ENCODE measurements around the gene TRMT1. TPM values are rescaled to one million over a fixed set of nuclear protein-coding genes. Genes with fewer than 3 reads are reported as not detected.
A peak's percentile ranks its signal among the peaks of the same experiment; 100 is the strongest.

The TRMT1 gene
- total and polyA plus RNA-seq, 7 experiments from 2014 or later, result 22.6 to 96.4 (median 69.1) TPM

GRCh38 chr19:13058951-13059660 is 57.4 kb downstream of the TRMT1 start:
- Histone ChIP-seq H3K36me3 (ENCODE audit: control insufficient read depth in 2 of 3, insufficient read depth in 3 of 3, low read length in 3 of 3) (no peaks in the 10 kb centered on the region), H3K27ac (ENCODE audit: low read depth, low read length) (no peak overlapping the region), H3K27me3 (ENCODE audit: control insufficient read depth in 2 of 2, insufficient read depth in 2 of 2, low read length in 2 of 2) (no peaks in the 10 kb centered on the region), H3K9me3 (ENCODE audit: control insufficient read depth in 2 of 3, low read length in 3 of 3) (no peaks in the 10 kb centered on the region), H3K4me1 (ENCODE audit: control insufficient read depth in 2 of 2, insufficient read depth in 2 of 2, low read length in 2 of 2) (no peaks in the 10 kb centered on the region), H3K4me3 (ENCODE audit: low read length) (no peak overlapping the region)
- ChIA-PET CTCF (interaction anchor here (0.6 to 2.6 kb wide), 4 partner anchors 80 to 209 kb away, joined by 3 to 8 read pairs (median 6); no protein-coding TSS in a partner anchor), POLR2A (interaction anchor here (0.6 kb wide), 1 partner anchor 51 kb away, joined by 3 read pairs; no protein-coding TSS in a partner anchor)
- Mint-ChIP-seq H3K9me3 (peaks cover 0 to 1% (median 0%) of the 10 kb centered on the region in 11 donors), H3K36me3 (no peaks in the 10 kb centered on the region), H3K4me1 (peaks cover 4 to 11% (median 10%) of the 10 kb centered on the region in 7 donors), H3K4me3 (peak overlapping the region in 2 of 10 donors; percentile 27 to 33), H3K27ac (no peak overlapping the region), H3K27me3 (peaks cover 0 to 34% (median 16%) of the 10 kb centered on the region in 5 donors)
- ATAC-seq, result no peak
- intact Hi-C loops (cut with micrococcal nuclease), result no loop called here
- no peak for DNase-seq

GRCh38 chr19:13057744-13058143 is 58.8 kb downstream of the TRMT1 start:
- Mint-ChIP-seq H3K9me3 (peaks cover 0 to 1% (median 0%) of the 10 kb centered on the region in 11 donors), H3K27me3 (peaks cover 0 to 33% (median 8%) of the 10 kb centered on the region in 5 donors), H3K4me3 (no peak overlapping the region), H3K4me1 (peaks cover 3 to 11% (median 9%) of the 10 kb centered on the region in 7 donors), H3K27ac (no peak overlapping the region), H3K36me3 (no peaks in the 10 kb centered on the region)
- POLR2A ChIA-PET, result no interaction called here
- Histone ChIP-seq H3K27me3 (ENCODE audit: control insufficient read depth in 2 of 2, insufficient read depth in 2 of 2, low read length in 2 of 2) (no peaks in the 10 kb centered on the region), H3K36me3 (ENCODE audit: control insufficient read depth in 2 of 3, insufficient read depth in 3 of 3, low read length in 3 of 3) (no peaks in the 10 kb centered on the region), H3K4me3 (ENCODE audit: low read length) (no peak overlapping the region), H3K4me1 (ENCODE audit: control insufficient read depth in 2 of 2, insufficient read depth in 2 of 2, low read length in 2 of 2) (no peaks in the 10 kb centered on the region), H3K27ac (ENCODE audit: low read depth, low read length) (no peak overlapping the region), H3K9me3 (ENCODE audit: control insufficient read depth in 2 of 3, low read length in 3 of 3) (no peaks in the 10 kb centered on the region)
- CTCF ChIA-PET, result interaction anchor here (1.2 to 2.6 kb wide), 5 partner anchors 13 to 92 kb away, joined by 3 to 8 read pairs (median 4); no protein-coding TSS in a partner anchor
- no peak for DNase-seq
- ATAC-seq, result no peak
- intact Hi-C loops (cut with micrococcal nuclease), result no loop called here

DNA sequence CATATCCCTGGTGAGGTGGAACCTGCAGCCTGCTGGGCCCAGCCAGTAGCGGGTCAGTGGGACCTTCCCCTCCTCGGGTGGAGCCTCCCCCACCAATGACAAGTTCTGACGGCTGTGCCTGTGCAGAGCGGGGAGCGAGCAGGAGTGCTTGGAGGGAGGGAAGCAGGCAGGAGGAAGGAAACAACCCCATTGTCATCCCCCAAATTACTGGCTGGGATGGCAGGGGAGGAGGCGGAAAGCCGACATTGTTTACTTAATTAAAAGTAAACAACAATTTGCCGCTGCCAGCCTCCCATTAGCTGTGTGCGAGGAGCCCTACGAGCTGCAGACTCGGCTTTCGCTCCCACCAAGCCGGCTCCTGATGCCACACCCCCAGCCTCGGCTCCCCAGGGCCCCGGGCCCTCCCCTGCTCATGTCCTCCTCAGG is 59.4 kb downstream of the TRMT1 start:
- no peak overlapping the region for H3K27ac ChIP-seq (ENCODE audit: low read depth, low read length)
- Mint-ChIP-seq H3K27me3 (peaks cover 0 to 29% (median 6%) of the 10 kb centered on the region in 5 donors), H3K36me3 (no peaks in the 10 kb centered on the region), H3K4me1 (peaks cover 3 to 11% (median 9%) of the 10 kb centered on the region in 7 donors), H3K27ac (no peak overlapping the region), H3K9me3 (peaks cover 0 to 1% (median 0%) of the 10 kb centered on the region in 11 donors), H3K4me3 (no peak overlapping the region)
- ChIA-PET POLR2A (no interaction called here), CTCF (interaction anchor here (0.6 to 2.6 kb wide), 5 partner anchors 23 to 221 kb away, joined by 3 to 8 read pairs (median 4); no protein-coding TSS in a partner anchor)
- intact Hi-C loops (cut with micrococcal nuclease), result no loop called here
- H3K9me3 ChIP-seq (ENCODE audit: control insufficient read depth in 2 of 3, low read length in 3 of 3), result no peaks in the 10 kb centered on the region
- no peak overlapping the region for H3K4me3 ChIP-seq (ENCODE audit: low read length)
- no peak for ATAC-seq
- H3K27me3 ChIP-seq (ENCODE audit: control insufficient read depth in 2 of 2, insufficient read depth in 2 of 2, low read length in 2 of 2), result no peaks in the 10 kb centered on the region
- no peak for DNase-seq
- no peaks in the 10 kb centered on the region for H3K4me1 ChIP-seq (ENCODE audit: control insufficient read depth in 2 of 2, insufficient read depth in 2 of 2, low read length in 2 of 2)
- no peaks in the 10 kb centered on the region for H3K36me3 ChIP-seq (ENCODE audit: control insufficient read depth in 2 of 3, insufficient read depth in 3 of 3, low read length in 3 of 3)

DNA sequence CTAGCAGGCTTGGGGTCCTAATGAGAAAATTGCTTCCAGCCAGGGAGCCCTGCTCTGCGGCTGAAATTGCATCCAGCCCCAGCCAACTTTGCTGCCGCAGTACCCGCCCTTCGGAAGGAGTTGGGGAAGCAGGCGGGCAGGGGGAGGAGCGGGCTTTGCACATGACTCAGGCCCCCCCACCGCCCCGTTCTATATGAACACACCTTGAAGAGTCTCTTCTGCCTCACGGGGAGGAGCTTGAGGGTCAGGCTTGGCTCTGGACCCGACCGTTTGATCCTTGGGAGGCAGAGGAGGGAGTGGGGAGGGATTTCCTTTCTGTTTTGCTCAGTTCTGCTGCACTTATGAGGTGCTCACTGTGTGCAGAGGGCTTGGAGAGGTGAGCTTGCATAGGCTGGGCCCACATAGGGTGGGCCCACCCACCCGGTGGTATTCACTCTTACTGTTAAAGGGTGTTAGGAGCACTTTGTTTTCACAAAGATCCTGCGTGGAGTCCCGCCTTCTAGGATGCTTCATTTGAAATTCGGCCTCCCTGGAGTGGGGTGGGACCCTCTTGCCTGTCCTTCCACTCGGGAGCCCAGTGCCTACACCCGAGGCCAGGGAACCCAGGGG is 60.4 kb downstream of the TRMT1 start:
- peaks cover 0 to 25% (median 4%) of the 10 kb centered on the region in 5 donors for H3K27me3 Mint-ChIP-seq
- H3K36me3 Mint-ChIP-seq, result no peaks in the 10 kb centered on the region
- peaks cover 0 to 6% of the 10 kb centered on the region in 2 donors for H3K4me1 ChIP-seq (ENCODE audit: control insufficient read depth in 2 of 2, insufficient read depth in 2 of 2, low read length in 2 of 2)
- ATAC-seq (no peak), DNase-seq (no peak)
- intact Hi-C loops (cut with micrococcal nuclease), result no loop called here
- peaks cover 0 to 3% of the 10 kb centered on the region in 2 donors for H3K27me3 ChIP-seq (ENCODE audit: control insufficient read depth in 2 of 2, insufficient read depth in 2 of 2, low read length in 2 of 2)
- H3K9me3 ChIP-seq (ENCODE audit: control insufficient read depth in 2 of 3, low read length in 3 of 3), result no peaks in the 10 kb centered on the region
- H3K4me1 Mint-ChIP-seq, result peaks cover 6 to 16% (median 10%) of the 10 kb centered on the region in 7 donors
- no peak overlapping the region for H3K27ac ChIP-seq (ENCODE audit: low read depth, low read length)
- no peak overlapping the region for H3K27ac Mint-ChIP-seq
- H3K4me3 Mint-ChIP-seq, result no peak overlapping the region
- peaks cover 0 to 1% (median 0%) of the 10 kb centered on the region in 11 donors for H3K9me3 Mint-ChIP-seq
- ChIA-PET CTCF (no interaction called here), POLR2A (no interaction called here)
- no peak overlapping the region for H3K4me3 ChIP-seq (ENCODE audit: low read length)
- H3K36me3 ChIP-seq (ENCODE audit: control insufficient read depth in 2 of 3, insufficient read depth in 3 of 3, low read length in 3 of 3), result no peaks in the 10 kb centered on the region

DNA sequence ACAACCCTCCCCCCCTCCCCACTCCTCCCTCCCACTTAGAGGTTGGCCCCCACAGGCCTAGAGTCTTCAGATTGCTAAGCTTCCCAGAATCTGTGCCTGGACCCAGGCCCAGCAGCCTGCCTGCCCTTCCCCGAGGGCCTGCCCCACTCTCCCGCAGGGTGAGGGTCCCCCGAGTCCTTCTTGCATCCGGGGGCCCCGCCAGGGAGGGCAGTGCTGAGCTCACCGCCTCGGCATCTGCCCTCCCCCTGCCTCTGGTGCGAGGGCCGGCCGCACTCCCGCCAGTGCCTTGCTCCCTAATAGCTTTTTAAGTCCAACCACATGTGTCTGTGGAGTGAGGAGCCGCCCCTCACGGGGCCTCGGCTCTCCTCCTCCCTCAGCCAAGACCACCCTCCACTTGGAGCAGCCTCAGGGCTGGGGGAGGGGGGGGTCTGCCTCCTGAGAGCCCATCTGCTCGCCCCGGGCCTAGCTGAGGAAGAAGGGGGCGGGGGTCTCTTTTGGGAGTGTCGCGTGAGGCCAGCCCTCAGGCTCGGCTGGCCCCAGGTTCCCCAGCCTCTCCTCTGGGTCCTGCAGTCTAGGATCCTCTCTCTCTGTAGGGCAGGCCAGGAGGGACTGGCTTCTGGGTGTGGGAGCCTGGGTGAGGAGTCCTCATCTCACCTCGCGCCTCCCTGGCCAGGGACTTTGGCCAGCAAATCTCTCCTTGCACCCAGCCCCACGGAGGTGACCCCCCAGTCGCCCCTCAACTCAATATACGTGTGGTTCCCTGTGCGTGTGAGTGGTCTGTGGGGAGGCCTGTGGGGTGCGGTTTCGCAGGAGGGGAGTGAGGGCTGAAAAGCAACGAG is 61.1 kb downstream of the TRMT1 start:
- Mint-ChIP-seq H3K27ac (no peak overlapping the region), H3K4me1 (peaks cover 1 to 13% (median 10%) of the 10 kb centered on the region in 7 donors), H3K4me3 (no peak overlapping the region), H3K27me3 (peaks cover 0 to 24% (median under 1%) of the 10 kb centered on the region in 5 donors), H3K36me3 (no peaks in the 10 kb centered on the region), H3K9me3 (no peaks in the 10 kb centered on the region)
- peaks cover 0 to 3% of the 10 kb centered on the region in 2 donors for H3K27me3 ChIP-seq (ENCODE audit: control insufficient read depth in 2 of 2, insufficient read depth in 2 of 2, low read length in 2 of 2)
- DNase-seq (no peak), ATAC-seq (no peak)
- H3K4me1 ChIP-seq (ENCODE audit: control insufficient read depth in 2 of 2, insufficient read depth in 2 of 2, low read length in 2 of 2), result peaks cover 0 to 9% of the 10 kb centered on the region in 2 donors
- no peak overlapping the region for H3K27ac ChIP-seq (ENCODE audit: low read depth, low read length)
- intact Hi-C loops (cut with micrococcal nuclease), result no loop called here
- H3K9me3 ChIP-seq (ENCODE audit: control insufficient read depth in 2 of 3, low read length in 3 of 3), result no peaks in the 10 kb centered on the region
- no peak overlapping the region for H3K4me3 ChIP-seq (ENCODE audit: low read length)
- H3K36me3 ChIP-seq (ENCODE audit: control insufficient read depth in 2 of 3, insufficient read depth in 3 of 3, low read length in 3 of 3), result no peaks in the 10 kb centered on the region
- POLR2A ChIA-PET, result no interaction called here
- CTCF ChIA-PET, result no interaction called here
